ENCODE measurements around the gene ZRANB2.

GRCh38 chr1:71038942-71039341, 41.9 kb downstream of the ZRANB2 start:
- TF ChIP-seq POLR2A (IDR thresholded peaks at IDR 0.05), result no peak
- no peak for TF ChIP-seq CTCF (IDR thresholded peaks at IDR 0.05)

All from body of pancreas (tissue), 4 donors.